ENCODE results near the gene DCST1. TPM values are rescaled to one million over a fixed set of nuclear protein-coding genes. Genes with fewer than 3 reads are reported as not detected.
A peak's percentile ranks its signal among the peaks of the same experiment; 100 is the strongest.

Gene DCST1
- total RNA-seq, 4 donors from 2014 or later, result 0.21 to 3.5 (median 0.90) TPM; not detected in 1

DNA sequence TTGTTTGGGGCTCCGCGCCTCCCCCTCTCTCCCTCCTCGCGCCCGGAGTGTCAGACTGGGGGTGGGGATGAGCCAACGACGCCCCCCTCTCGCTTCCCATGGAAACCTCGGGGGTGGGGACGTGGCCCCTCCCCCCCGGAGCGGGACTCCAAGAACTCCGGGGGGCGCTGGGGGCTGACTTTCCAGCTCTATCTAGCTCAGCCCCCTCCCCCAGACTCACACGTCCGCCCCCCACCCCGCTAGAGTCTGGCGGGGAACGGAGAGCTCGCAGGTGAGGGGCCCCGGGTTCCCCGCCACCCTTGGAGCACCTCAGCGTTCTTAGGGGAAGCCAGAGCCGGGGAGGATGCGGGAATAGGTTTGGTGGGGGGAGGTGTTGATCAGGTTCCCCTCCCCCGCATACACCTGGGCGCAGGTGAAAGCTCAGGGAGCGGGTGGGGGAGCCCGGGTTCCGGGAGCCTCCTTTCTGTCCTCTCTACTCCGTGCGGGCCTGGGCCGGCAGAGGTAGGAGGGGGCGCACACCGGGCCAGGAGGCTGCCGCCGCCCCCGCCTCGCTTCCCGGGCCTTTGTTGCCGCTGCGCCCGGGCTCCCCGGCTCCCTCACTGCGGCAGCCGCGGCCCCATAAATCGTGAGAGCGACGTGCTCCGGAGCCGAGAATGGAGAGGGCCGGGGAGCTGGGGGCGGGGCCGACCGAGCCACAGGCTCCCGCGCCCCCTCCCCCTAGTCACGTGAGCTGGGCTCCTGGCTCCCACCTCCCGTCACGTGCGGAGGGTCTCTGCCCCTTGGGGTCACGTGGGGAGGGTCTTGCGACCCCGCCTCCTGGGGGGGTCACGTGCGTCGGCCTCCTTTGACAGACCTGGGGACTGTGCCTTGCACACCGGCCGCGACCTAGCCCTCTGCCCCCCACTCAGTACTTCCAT, 46.9 kb downstream of the DCST1 start:
- TF ChIP-seq, protein P1, sequence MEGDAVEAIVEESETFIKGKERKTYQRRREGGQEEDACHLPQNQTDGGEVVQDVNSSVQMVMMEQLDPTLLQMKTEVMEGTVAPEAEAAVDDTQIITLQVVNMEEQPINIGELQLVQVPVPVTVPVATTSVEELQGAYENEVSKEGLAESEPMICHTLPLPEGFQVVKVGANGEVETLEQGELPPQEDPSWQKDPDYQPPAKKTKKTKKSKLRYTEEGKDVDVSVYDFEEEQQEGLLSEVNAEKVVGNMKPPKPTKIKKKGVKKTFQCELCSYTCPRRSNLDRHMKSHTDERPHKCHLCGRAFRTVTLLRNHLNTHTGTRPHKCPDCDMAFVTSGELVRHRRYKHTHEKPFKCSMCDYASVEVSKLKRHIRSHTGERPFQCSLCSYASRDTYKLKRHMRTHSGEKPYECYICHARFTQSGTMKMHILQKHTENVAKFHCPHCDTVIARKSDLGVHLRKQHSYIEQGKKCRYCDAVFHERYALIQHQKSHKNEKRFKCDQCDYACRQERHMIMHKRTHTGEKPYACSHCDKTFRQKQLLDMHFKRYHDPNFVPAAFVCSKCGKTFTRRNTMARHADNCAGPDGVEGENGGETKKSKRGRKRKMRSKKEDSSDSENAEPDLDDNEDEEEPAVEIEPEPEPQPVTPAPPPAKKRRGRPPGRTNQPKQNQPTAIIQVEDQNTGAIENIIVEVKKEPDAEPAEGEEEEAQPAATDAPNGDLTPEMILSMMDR (IDR thresholded peaks at IDR 0.05), result no peak
- TF ChIP-seq POLR2A (IDR thresholded peaks at IDR 0.05), result no peak
- TF ChIP-seq EP300 (IDR thresholded peaks at IDR 0.05), result no peak
- 0% methylated on average over 41 to 50 of the region's 71 CpGs for WGBS, 2 donors
- H3K27me3 ChIP-seq, result peaks cover 0 to 57% of the 10 kb centered on the region in 2 donors
- DNase-seq (ENCODE audit: low spot score in 2 of 2), result no peak
- peaks cover 4 to 62% (median 47%) of the 10 kb centered on the region in 4 donors for H3K4me1 ChIP-seq
- peak overlapping the region in 2 of 4 donors; percentile 9 to 28 for H3K4me3 ChIP-seq
- no peaks in the 10 kb centered on the region for H3K36me3 ChIP-seq
- H3K9me3 ChIP-seq, result no peaks in the 10 kb centered on the region
- no peak overlapping the region for H3K27ac ChIP-seq

DNA sequence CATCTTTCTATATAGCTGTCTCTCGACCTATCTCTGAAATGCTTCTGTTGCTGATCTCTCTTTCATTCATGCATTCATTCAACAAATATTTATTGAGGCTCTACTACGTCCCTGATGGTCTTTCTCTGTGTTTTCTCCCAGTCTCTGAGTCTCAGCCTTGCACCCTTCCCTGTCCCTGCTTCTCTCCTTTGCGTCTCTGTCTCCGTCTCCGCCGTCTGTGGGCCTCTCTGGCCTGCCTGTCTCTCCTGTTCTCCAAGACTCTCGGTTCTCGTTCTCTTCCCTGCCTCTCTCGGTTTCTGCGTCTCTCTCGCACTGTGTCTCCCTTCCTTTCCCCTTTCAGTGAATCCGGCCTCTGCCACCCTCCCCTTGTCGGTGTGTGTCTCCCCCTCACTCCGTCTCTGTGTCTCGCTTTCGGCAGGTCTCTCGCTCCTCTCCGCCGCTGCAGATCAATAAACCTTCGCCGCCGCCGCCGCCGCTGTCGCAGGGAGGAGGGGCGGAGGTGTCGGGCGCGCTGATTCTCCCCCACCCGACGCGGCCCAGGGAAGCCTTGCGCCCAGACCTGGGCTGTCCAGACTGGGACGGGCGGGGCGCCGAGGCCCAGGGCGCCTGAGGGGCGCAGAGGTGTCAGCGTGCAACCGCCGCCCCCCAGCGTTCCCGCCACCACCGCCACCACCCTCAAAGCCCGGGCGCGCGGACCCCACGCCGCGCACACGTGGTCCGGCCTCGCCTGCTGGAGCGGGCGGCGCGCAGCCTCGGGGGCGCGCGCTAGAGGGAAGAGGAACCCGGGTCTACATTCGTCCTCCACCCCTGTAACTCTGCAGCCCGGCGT, 48.1 kb downstream of the DCST1 start:
- H3K27me3 ChIP-seq, result peaks cover 0 to 57% of the 10 kb centered on the region in 2 donors
- TF ChIP-seq EP300 (IDR thresholded peaks at IDR 0.05), result no peak
- TF ChIP-seq, protein P1 (IDR thresholded peaks at IDR 0.05), result no peak
- TF ChIP-seq POLR2A (IDR thresholded peaks at IDR 0.05), result no peak
- peak overlapping the region in 1 of 4 donors; percentile 36 for H3K4me3 ChIP-seq
- H3K27ac ChIP-seq, result no peak overlapping the region
- H3K4me1 ChIP-seq, result peaks cover 4 to 74% (median 55%) of the 10 kb centered on the region in 4 donors
- no peaks in the 10 kb centered on the region for H3K9me3 ChIP-seq
- no peak for DNase-seq (ENCODE audit: low spot score in 2 of 2)
- WGBS, 2 donors, result 5% methylated on average over 32 to 66 of the region's 68 CpGs
- H3K36me3 ChIP-seq, result no peaks in the 10 kb centered on the region

DNA sequence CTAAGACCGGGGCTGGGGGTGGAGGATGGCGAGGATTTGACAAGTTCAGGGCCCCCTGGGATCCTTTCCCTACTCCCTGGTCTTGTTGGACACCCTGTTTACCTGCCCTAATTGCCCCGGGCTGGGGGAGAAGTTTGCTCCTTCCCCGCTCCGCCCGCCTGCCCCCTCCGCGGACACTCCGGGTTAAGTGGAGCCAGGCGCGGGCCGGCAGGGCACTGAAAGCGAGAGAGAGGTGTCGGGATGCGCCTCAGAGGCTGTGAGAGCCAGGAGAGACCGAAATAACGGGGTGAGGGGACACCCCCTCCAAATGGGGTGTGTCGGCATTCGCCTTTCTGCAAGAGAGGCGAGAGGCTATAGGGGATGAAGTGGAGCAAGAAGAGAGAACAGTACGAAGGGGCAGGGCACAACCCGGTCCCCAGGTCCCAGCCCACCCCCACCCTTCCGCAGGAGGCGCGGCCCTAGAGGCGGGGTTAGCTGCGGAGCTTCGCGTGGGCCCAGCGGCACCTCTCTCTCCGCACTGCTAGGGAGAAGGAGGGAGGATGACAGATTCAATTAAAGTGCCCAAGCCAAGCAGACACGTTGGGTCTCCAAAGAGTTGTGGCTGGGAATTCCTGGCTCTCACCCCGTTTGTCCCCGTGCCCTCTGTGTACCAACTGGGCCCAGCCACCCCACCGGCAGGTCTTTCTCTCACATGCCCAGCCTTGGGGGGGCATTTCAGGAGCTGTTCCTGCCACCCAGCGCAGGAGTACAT, 48.9 kb downstream of the DCST1 start:
- peak overlapping the region in 1 of 4 donors; percentile 36 for H3K4me3 ChIP-seq
- H3K27me3 ChIP-seq, result peaks cover 0 to 57% of the 10 kb centered on the region in 2 donors
- WGBS, 2 donors, result 2 to 3% methylated on average over 32 to 36 of the region's 36 CpGs
- no peaks in the 10 kb centered on the region for H3K36me3 ChIP-seq
- H3K27ac ChIP-seq, result no peak overlapping the region
- peaks cover 4 to 79% (median 55%) of the 10 kb centered on the region in 4 donors for H3K4me1 ChIP-seq
- TF ChIP-seq, protein P1 (IDR thresholded peaks at IDR 0.05), result no peak
- TF ChIP-seq POLR2A (IDR thresholded peaks at IDR 0.05) (no peak), EP300 (IDR thresholded peaks at IDR 0.05) (no peak)
- no peak for DNase-seq (ENCODE audit: low spot score in 2 of 2)
- no peaks in the 10 kb centered on the region for H3K9me3 ChIP-seq

DNA sequence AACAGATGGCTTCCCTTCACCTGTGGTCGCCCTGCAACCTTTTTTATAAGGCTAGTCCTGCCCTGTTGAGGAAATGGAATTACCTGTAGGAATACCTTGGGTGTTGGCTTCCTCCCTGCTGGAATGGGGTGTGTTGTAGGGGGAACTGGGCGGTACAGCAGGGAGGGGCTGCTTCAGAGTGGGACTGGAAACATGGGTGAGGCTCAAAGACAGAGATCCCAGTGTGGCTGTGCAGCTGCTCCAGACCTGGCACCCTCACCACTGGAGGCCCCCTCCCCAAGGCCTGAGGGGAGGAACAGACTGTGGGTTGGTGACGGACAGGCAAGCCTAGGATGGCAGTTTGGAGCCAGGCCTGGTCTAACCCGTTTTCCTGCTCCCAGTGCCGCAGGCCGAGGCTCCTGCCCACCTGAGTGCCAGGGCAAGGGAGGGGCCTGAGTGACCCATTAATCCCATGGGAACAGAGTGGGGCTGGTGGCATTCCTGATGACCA, 49.5 kb downstream of the DCST1 start:
- H3K4me1 ChIP-seq, result peaks cover 4 to 79% (median 55%) of the 10 kb centered on the region in 4 donors
- no peaks in the 10 kb centered on the region for H3K9me3 ChIP-seq
- H3K36me3 ChIP-seq, result no peaks in the 10 kb centered on the region
- WGBS, 2 donors, result 38 to 50% methylated on average over 2 to 3 of the region's 6 CpGs
- DNase-seq (ENCODE audit: low spot score in 2 of 2), result no peak
- H3K27me3 ChIP-seq, result peaks cover 0 to 57% of the 10 kb centered on the region in 2 donors
- no peak overlapping the region for H3K27ac ChIP-seq
- H3K4me3 ChIP-seq, result no peak overlapping the region
- TF ChIP-seq, protein P1 (IDR thresholded peaks at IDR 0.05), result no peak
- TF ChIP-seq POLR2A (IDR thresholded peaks at IDR 0.05) (no peak), EP300 (IDR thresholded peaks at IDR 0.05) (no peak)

All from tibial nerve (tissue), 4 donors.